HFFc6 (cell line): Measurements from ENCODE around the gene GLT6D1. TPM values are rescaled to one million over a fixed set of nuclear protein-coding genes. Genes with fewer than 3 reads are reported as not detected.

ENCODE experiments used
- DNase-seq: peaks from one replicate; pipeline ENCODE4 v3.0.0-alpha.2; 2018
- H3K27ac Mint-ChIP-seq: 2 replicates; pipeline ENCODE4 v1.8.0; 2020; ENCODE audit warnings: mild to moderate bottlenecking, mixed read lengths
- H3K27me3 Mint-ChIP-seq: 2 replicates; pipeline ENCODE4 v1.8.0; 2021; ENCODE audit warnings: mild to moderate bottlenecking, moderate library complexity, mixed read lengths; ENCODE audit not compliant: insufficient read depth
- H3K36me3 Mint-ChIP-seq: 2 replicates; pipeline ENCODE4 v1.8.0; 2021; ENCODE audit warnings: low read depth, mixed read lengths
- H3K4me1 Mint-ChIP-seq: 2 replicates; pipeline ENCODE4 v1.8.0; 2020; ENCODE audit warnings: low read depth, mixed read lengths
- H3K4me3 Mint-ChIP-seq: 2 replicates; pipeline ENCODE4 v1.8.0; 2020; ENCODE audit warnings: mild to moderate bottlenecking, moderate library complexity, mixed read lengths
- H3K9me3 Mint-ChIP-seq: 2 replicates; pipeline ENCODE4 v1.8.0; 2020; ENCODE audit warnings: mild to moderate bottlenecking, mixed read lengths
- CTCF ChIP-seq: fragments of 200-600 bp; sonication (generic); IDR thresholded peaks from 2 replicates; pipeline ENCODE4 v1.5.0; 2021; ENCODE audit warnings: antibody characterized with exemption, mild to moderate bottlenecking
- total RNA-seq, 6 experiments: library from RNA; stranded (reverse); fragmentation: NEBNext Ultra II Directional; extraction: Animal tissue kit (Norgen Biotek cat#: 25700); gene quantifications; 2 replicates in 1 of 6; 3 replicates in 5 of 6; pipeline ENCODE4 v1.2.3, GENCODE V29; 2021

Gene GLT6D1
- total RNA-seq, 6 experiments from 2014 or later, result not detected

GRCh38 chr9:135587658-135588057 lies 51.7 kb downstream of the GLT6D1 start:
- no peaks in the 10 kb centered on the region for H3K36me3 Mint-ChIP-seq
- no peak for DNase-seq
- no peak for TF ChIP-seq CTCF
- H3K4me1 Mint-ChIP-seq, result no peaks in the 10 kb centered on the region
- H3K27me3 Mint-ChIP-seq, result peaks cover 13% of the 10 kb centered on the region
- no peak overlapping the region for H3K4me3 Mint-ChIP-seq
- peaks cover 8% of the 10 kb centered on the region; the same call in 1 of the 2 replicates for H3K9me3 Mint-ChIP-seq
- H3K27ac Mint-ChIP-seq, result no peak overlapping the region

- no peak for DNase-seq
- Mint-ChIP-seq H3K27ac (no peak overlapping the region), H3K27me3 (peaks cover 13% of the 10 kb centered on the region), H3K36me3 (no peaks in the 10 kb centered on the region), H3K4me3 (no peak overlapping the region), H3K9me3 (peaks cover 13% of the 10 kb centered on the region), H3K4me1 (no peaks in the 10 kb centered on the region)
- TF ChIP-seq CTCF, result no peak
Measured at GRCh38 chr9:135586601-135587109, 52.7 kb downstream of the GLT6D1 start.

- DNase-seq, result no peak
- Mint-ChIP-seq H3K9me3 (peaks cover 14% of the 10 kb centered on the region), H3K4me3 (no peak overlapping the region), H3K27ac (no peak overlapping the region), H3K36me3 (no peaks in the 10 kb centered on the region), H3K4me1 (no peaks in the 10 kb centered on the region), H3K27me3 (peaks cover 16% of the 10 kb centered on the region)
- TF ChIP-seq CTCF, result no peak
Measured at GRCh38 chr9:135584934-135585333, 54.4 kb downstream of the GLT6D1 start.

- Mint-ChIP-seq H3K27me3 (peaks cover 13% of the 10 kb centered on the region), H3K9me3 (peaks cover 12% of the 10 kb centered on the region), H3K4me1 (no peaks in the 10 kb centered on the region), H3K27ac (no peak overlapping the region), H3K36me3 (no peaks in the 10 kb centered on the region), H3K4me3 (no peak overlapping the region)
- no peak for DNase-seq
- TF ChIP-seq CTCF, result no peak
Measured at GRCh38 chr9:135584371-135584770, 55.0 kb downstream of the GLT6D1 start.

- no peak for DNase-seq
- no peaks in the 10 kb centered on the region for H3K4me1 Mint-ChIP-seq
- peaks cover 12% of the 10 kb centered on the region for H3K9me3 Mint-ChIP-seq
- no peaks in the 10 kb centered on the region for H3K36me3 Mint-ChIP-seq
- peaks cover 13% of the 10 kb centered on the region for H3K27me3 Mint-ChIP-seq
- no peak for TF ChIP-seq CTCF
- no peak overlapping the region for H3K27ac Mint-ChIP-seq
- no peak overlapping the region for H3K4me3 Mint-ChIP-seq
Measured at GRCh38 chr9:135583688-135584011, 55.7 kb downstream of the GLT6D1 start.
